Testis (tissue), 2 donors: Measurements from ENCODE around the gene MYADM.
"Not testable (repeated sequence)": the region's sequence is repeated elsewhere in the genome, so short reads cannot be mapped to it uniquely, and the experiment has no call there.

Experiments
- POLR2A ChIP-seq: fragments of 450-650 bp; IDR thresholded peaks from one replicate; pipeline ENCODE4 v1.6.1; 2017; ENCODE audit warnings: antibody characterized with exemption, mild to moderate bottlenecking, moderate library complexity
- TF ChIP-seq, protein P1 (sequence below), 3 experiments: fragments of 450-650 bp in 2 of 3; fragments of 200-600 bp in 1 of 3; sonication (generic) in 1 of 3; IDR thresholded peaks; one replicate each; pipeline ENCODE4 v1.5.1; 2016 to 2019; ENCODE audit warnings: antibody characterized with exemption in 3 of 3, mild to moderate bottlenecking in 2 of 3, moderate library complexity in 1 of 3

DNA sequence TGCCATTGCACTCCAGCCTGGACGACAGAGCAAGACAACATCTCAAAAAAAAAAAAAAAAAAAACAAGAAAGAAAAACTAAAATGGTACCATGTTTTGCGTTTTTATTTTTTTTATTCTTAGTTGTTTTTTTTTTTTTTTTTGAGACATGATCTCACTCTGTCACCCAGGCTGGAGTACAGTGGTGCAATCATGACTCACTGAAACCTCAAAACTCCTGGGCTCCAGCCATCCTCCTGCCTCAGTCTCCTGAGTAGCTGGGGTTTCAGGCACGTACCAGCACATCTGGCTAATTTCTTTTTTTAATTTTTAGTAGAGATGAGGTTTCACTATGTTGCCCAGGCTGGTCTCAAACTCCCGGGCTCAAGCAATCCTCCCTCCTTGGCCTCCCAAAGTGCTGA, 26.8 kb upstream of the MYADM start:
- TF ChIP-seq, protein P1, sequence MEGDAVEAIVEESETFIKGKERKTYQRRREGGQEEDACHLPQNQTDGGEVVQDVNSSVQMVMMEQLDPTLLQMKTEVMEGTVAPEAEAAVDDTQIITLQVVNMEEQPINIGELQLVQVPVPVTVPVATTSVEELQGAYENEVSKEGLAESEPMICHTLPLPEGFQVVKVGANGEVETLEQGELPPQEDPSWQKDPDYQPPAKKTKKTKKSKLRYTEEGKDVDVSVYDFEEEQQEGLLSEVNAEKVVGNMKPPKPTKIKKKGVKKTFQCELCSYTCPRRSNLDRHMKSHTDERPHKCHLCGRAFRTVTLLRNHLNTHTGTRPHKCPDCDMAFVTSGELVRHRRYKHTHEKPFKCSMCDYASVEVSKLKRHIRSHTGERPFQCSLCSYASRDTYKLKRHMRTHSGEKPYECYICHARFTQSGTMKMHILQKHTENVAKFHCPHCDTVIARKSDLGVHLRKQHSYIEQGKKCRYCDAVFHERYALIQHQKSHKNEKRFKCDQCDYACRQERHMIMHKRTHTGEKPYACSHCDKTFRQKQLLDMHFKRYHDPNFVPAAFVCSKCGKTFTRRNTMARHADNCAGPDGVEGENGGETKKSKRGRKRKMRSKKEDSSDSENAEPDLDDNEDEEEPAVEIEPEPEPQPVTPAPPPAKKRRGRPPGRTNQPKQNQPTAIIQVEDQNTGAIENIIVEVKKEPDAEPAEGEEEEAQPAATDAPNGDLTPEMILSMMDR (IDR thresholded peaks at IDR 0.05) = not testable (repeated sequence)
- TF ChIP-seq POLR2A = not testable (repeated sequence)
